HG02759 (cell line): ENCODE results near the gene GRAMD2B.
"Not testable (repeated sequence)": the region's sequence is repeated elsewhere in the genome, so short reads cannot be mapped to it uniquely, and the experiment has no call there.

Source experiments
- ATAC-seq: cut with Tn5 transposase; IDR thresholded peaks from one replicate; pipeline ENCODE4 v1.9.1; 2021; ENCODE audit warnings: mild to moderate bottlenecking, moderate library complexity; ENCODE audit not compliant: unreplicated experiment

Gene GRAMD2B

GRCh38 chr5:126508251-126508961 lies 85.2 kb downstream of the GRAMD2B start:
- ATAC-seq, result no peak

- ATAC-seq, result no peak
Measured at GRCh38 chr5:126508962-126509279, 85.7 kb downstream of the GRAMD2B start.

- no peak for ATAC-seq
Measured at GRCh38 chr5:126509339-126509738, 86.1 kb downstream of the GRAMD2B start.

GRCh38 chr5:126511961-126512360 lies 88.8 kb downstream of the GRAMD2B start:
- no peak for ATAC-seq

- ATAC-seq, result no peak
Measured at GRCh38 chr5:126512451-126512850, 89.2 kb downstream of the GRAMD2B start.

GRCh38 chr5:126513302-126513701 lies 90.1 kb downstream of the GRAMD2B start:
- ATAC-seq, result no peak

- no peak for ATAC-seq
Measured at GRCh38 chr5:126513703-126514102, 90.5 kb downstream of the GRAMD2B start.

- ATAC-seq, result no peak
Measured at GRCh38 chr5:126514131-126514557, 90.9 kb downstream of the GRAMD2B start.

GRCh38 chr5:126514558-126515141 lies 91.4 kb downstream of the GRAMD2B start:
- no peak for ATAC-seq

GRCh38 chr5:126515337-126515736 lies 92.1 kb downstream of the GRAMD2B start:
- no peak for ATAC-seq

- no peak for ATAC-seq
Measured at GRCh38 chr5:126516133-126516532, 92.9 kb downstream of the GRAMD2B start.

- ATAC-seq, result no peak
Measured at GRCh38 chr5:126516852-126517251, 93.6 kb downstream of the GRAMD2B start.

- ATAC-seq, result not testable (repeated sequence)
Measured at GRCh38 chr5:126519223-126519622, 96.0 kb downstream of the GRAMD2B start.

GRCh38 chr5:126519637-126520592 lies 96.7 kb downstream of the GRAMD2B start:
- no peak for ATAC-seq

GRCh38 chr5:126520593-126520953 lies 97.4 kb downstream of the GRAMD2B start:
- no peak for ATAC-seq

GRCh38 chr5:126521130-126521529 lies 97.9 kb downstream of the GRAMD2B start:
- ATAC-seq, result no peak

GRCh38 chr5:126523818-126524510 lies 100.8 kb downstream of the GRAMD2B start:
- no peak for ATAC-seq

- ATAC-seq, result no peak
Measured at GRCh38 chr5:126525630-126526245, 102.5 kb downstream of the GRAMD2B start.

GRCh38 chr5:126526493-126526892 lies 103.3 kb downstream of the GRAMD2B start:
- ATAC-seq, result no peak

- no peak for ATAC-seq
Measured at GRCh38 chr5:126527158-126527557, 103.9 kb downstream of the GRAMD2B start.

- no peak for ATAC-seq
Measured at GRCh38 chr5:126527892-126528291, 104.7 kb downstream of the GRAMD2B start.
